RWPE1 (cell line): ENCODE results near the gene APLF.
"Not testable (repeated sequence)": the region's sequence is repeated elsewhere in the genome, so short reads cannot be mapped to it uniquely, and the experiment has no call there.

Experiments used
- CTCF ChIA-PET: fragments of 350-600 bp; sonication (Branson Sonifier 250); formaldehyde crosslinking; extraction: SDS; loops from one replicate; lab custom pipeline; 2021; lab: Yijun Ruan, JAX
- POLR2A ChIA-PET: fragments of 400-600 bp; formaldehyde crosslinking; extraction: SDS; loops from one replicate; lab custom pipeline; 2020; ENCODE audit warnings: antibody characterized with exemption; ENCODE audit not compliant: low non-redundant PET; lab: Yijun Ruan, JAX
- DNase-seq: peaks from one replicate; pipeline ENCODE4 v3.0.0; 2012; ENCODE audit warnings: low spot score
- H3K27ac ChIP-seq: fragments of 450-650 bp; 2 replicates; pipeline ENCODE4 v1.5.1; 2017
- CTCF ChIP-seq: fragments of 450-650 bp; conservative IDR thresholded peaks from 2 replicates; pipeline ENCODE4 v1.5.1; 2017; ENCODE audit warnings: low read depth, mild to moderate bottlenecking

Gene APLF

GRCh38 chr2:68514316-68514929, 47.0 kb downstream of the APLF start:
- DNase-seq: no peak
- ChIA-PET POLR2A (no interaction called here), CTCF (no interaction called here)
- H3K27ac ChIP-seq: no peak overlapping the region
- no peak for TF ChIP-seq CTCF

- ChIA-PET CTCF (no interaction called here), POLR2A (no interaction called here)
- TF ChIP-seq CTCF: no peak
- no peak overlapping the region for H3K27ac ChIP-seq
- no peak for DNase-seq
Observed at GRCh38 chr2:68516051-68516955, 48.9 kb downstream of the APLF start.

- H3K27ac ChIP-seq: no peak overlapping the region
- ChIA-PET POLR2A (no interaction called here), CTCF (no interaction called here)
- no peak for TF ChIP-seq CTCF
- DNase-seq: no peak
Observed at GRCh38 chr2:68519236-68519635, 51.9 kb downstream of the APLF start.

- ChIA-PET CTCF (no interaction called here), POLR2A (no interaction called here)
- DNase-seq: no peak
- TF ChIP-seq CTCF: no peak
- no peak overlapping the region for H3K27ac ChIP-seq
Observed at GRCh38 chr2:68521037-68521436, 53.7 kb downstream of the APLF start.

- CTCF ChIA-PET, H3K27ac ChIP-seq, POLR2A ChIA-PET, DNase-seq: not testable (repeated sequence)
Observed at GRCh38 chr2:68526943-68527342, 59.6 kb downstream of the APLF start.

GRCh38 chr2:68527343-68528081, 60.1 kb downstream of the APLF start:
- CTCF ChIA-PET, H3K27ac ChIP-seq, DNase-seq, POLR2A ChIA-PET: not testable (repeated sequence)

GRCh38 chr2:68529156-68529555, 61.8 kb downstream of the APLF start:
- DNase-seq, POLR2A ChIA-PET, H3K27ac ChIP-seq, CTCF ChIA-PET: not testable (repeated sequence)

GRCh38 chr2:68529651-68530050, 62.3 kb downstream of the APLF start:
- POLR2A ChIA-PET, CTCF ChIA-PET, H3K27ac ChIP-seq, DNase-seq: not testable (repeated sequence)
